Fibroblast of pulmonary artery (primary cell): Measurements from ENCODE around the gene DOCK4.

Experiments used
- DNase-seq: peaks from one replicate; pipeline ENCODE4 v3.0.0-alpha.2; 2010; ENCODE audit warnings: low read depth
- H3K4me3 ChIP-seq: replicated peaks from 2 replicates; pipeline ENCODE4 v1.5.1; 2011; ENCODE audit warnings: low read depth, mild to moderate bottlenecking, control low read depth, low read length, moderate library complexity
- TF ChIP-seq, protein P1 (sequence below): IDR thresholded peaks from 2 replicates; pipeline ENCODE4 v1.5.1; 2011; ENCODE audit warnings: mild to moderate bottlenecking, control low read depth, low read length, inconsistent platforms; ENCODE audit errors: missing control alignments

The DOCK4 gene

DNA sequence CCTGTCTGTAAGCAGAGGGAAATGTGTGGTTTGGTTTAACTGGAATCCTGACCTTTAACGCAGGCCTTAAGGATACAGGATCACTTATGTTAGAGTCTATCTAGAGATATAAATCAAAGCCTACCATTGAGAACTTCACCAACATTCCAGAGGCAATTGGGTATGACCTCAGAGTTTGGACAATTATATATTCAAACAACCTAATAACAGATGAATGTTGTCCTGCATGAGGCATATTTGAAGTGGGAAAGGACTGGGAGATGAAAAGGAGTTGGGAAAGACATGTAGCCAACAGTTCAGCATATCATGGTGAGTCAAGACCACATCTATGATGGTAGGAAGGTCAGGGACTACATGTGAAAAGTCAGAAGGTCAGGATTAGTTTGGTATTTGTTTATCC, 274.2 kb downstream of the DOCK4 start:
- DNase-seq: no peak
- TF ChIP-seq, protein P1, sequence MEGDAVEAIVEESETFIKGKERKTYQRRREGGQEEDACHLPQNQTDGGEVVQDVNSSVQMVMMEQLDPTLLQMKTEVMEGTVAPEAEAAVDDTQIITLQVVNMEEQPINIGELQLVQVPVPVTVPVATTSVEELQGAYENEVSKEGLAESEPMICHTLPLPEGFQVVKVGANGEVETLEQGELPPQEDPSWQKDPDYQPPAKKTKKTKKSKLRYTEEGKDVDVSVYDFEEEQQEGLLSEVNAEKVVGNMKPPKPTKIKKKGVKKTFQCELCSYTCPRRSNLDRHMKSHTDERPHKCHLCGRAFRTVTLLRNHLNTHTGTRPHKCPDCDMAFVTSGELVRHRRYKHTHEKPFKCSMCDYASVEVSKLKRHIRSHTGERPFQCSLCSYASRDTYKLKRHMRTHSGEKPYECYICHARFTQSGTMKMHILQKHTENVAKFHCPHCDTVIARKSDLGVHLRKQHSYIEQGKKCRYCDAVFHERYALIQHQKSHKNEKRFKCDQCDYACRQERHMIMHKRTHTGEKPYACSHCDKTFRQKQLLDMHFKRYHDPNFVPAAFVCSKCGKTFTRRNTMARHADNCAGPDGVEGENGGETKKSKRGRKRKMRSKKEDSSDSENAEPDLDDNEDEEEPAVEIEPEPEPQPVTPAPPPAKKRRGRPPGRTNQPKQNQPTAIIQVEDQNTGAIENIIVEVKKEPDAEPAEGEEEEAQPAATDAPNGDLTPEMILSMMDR: no peak
- no peak overlapping the region for H3K4me3 ChIP-seq

DNA sequence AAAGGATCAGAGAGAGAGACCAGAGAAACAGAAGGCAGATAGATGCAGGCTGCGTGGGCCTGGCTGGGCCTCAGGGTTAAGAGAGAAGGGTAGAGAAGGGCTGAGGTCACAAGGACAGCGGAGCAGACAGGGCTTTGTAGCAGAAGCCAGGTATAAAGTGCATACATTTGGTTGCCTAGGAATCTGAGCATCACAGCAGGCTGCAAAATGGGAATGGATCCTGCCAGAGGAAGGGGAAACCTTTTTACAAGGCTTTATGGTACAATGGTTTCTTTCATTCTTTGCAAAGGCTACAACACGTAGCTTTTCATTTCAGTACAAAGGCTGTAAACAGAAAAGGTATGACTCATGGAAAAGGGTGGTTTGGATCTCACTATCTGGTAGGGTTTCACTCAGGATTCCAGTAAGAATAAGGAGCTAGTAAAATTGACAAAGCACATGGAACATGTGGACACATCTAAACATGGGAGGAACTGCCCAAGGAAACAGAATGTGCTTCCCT, 275.1 kb downstream of the DOCK4 start:
- H3K4me3 ChIP-seq: no peak overlapping the region
- DNase-seq: peak; percentile 62
- TF ChIP-seq, protein P1: no peak

DNA sequence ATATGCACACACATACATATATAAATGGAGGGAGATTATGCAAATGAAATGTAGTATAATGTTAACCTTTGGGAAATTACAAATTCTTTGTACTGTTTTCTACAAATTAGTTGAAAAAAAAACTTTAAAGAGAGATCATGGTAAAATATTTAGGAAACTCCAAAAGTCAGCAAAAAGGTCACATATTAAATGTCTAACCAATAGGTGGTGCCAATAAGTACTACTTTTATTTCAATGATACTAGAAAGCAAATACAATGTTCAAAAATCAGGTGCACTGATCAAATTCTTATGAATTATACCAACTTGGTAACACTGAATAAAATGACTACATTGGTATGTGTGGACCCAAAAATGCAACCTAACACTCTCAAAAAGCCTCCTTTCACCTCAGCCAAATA, 276.9 kb downstream of the DOCK4 start:
- TF ChIP-seq, protein P1: no peak
- no peak overlapping the region for H3K4me3 ChIP-seq
- no peak for DNase-seq

DNA sequence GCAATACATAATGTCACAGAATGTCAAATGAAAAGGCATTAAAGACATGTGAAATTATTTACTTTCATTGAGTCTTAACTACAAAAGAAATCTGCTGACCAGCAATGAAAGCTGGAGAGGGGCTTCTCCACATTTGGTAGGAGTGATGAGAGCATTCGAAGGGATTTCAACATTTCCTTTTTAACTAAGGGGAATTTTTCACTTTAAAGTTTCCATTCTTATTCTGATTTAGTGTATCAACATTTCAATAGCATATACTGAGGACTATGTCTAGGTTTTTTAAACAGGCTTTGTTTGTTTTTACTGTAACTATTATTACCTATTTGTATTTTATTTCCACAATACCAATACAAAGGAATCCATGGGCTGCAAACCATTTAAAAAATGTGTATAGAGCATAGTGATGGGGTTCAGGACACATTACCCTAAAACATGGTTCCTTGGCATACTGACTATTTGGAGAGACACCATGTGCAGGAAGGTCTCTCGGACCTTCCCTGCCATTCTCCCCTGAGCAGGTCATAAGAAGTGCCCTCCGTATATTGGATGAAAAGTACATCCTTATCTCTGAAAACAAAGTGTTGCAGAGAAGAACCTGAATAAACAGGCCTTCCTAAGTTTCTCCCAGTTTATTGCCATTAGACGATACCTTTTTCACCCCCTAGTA, 278.7 kb downstream of the DOCK4 start:
- H3K4me3 ChIP-seq: no peak overlapping the region
- DNase-seq: no peak
- TF ChIP-seq, protein P1: no peak

DNA sequence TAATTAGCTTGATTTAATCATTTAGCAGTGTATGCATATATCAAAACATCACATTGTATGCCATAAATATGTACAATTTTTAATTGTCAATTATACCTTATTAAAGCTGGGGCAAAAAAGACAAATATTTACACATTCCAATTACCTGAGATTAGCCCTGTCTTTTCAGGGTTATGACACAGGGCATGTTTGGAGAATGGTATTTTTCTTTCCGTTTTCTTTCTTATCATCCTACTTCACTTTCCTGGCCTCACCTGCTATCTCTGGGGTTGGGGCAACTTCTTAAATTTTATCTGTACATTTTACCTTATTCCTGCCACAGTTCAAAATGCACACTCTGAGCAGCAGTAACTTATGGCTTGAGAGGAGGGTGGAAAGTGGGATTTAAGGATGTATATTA, 285.9 kb downstream of the DOCK4 start:
- H3K4me3 ChIP-seq: no peak overlapping the region
- DNase-seq: no peak
- TF ChIP-seq, protein P1: no peak

DNA sequence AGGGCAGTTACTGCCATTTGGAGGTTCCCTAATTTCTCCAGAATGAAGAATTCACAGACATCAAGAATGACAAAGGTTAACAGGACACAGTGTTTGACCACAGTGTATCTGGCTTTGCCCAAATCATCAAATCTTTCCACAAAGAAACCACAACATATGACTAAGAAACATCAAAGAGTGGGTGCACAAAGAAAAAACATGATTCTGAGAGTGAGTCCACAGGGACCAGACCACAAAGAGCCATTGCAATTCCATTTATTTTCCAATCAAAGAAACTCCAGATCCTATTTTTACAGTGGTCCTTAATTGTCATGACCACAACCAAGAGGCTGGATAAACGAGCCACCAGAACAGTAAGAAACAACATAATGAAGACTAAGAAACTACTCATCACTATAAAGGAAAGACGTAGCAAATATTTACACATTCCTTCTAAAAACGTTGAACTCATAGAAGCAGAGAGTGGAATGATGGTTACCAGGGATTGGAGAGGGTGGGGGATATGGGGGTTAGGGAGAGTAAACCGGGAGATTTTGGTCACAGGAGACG, 286.5 kb downstream of the DOCK4 start:
- no peak for DNase-seq

More for the DNA sequence above, 286.5 kb downstream of the DOCK4 start:
- TF ChIP-seq, protein P1: no peak
- H3K4me3 ChIP-seq: no peak overlapping the region
